ENCODE measurements around the gene ZNF628.
A peak's percentile ranks its signal among the peaks of the same experiment; 100 is the strongest.

ZNF628 gene

GRCh38 chr19:55525289-55526101 lies 49.1 kb downstream of the ZNF628 start (continued):
- TF ChIP-seq ZSCAN18 (tag by site-specific recombination; IDR thresholded peaks at IDR 0.05) = no peak
- TF ChIP-seq TRIM28 (IDR thresholded peaks at IDR 0.05; ENCODE audit: borderline replicate concordance, low read length) = no peak
- no peak for TF ChIP-seq ZNF473 (tag by site-specific recombination; IDR thresholded peaks at IDR 0.05)
- TF ChIP-seq EGR2 (tag by site-specific recombination; IDR thresholded peaks at IDR 0.05; ENCODE audit: low read depth) = peak; percentile 56
- TF ChIP-seq KLF10 (tag by site-specific recombination; IDR thresholded peaks at IDR 0.05) = no peak
- no peak for TF ChIP-seq SP2 (tag by site-specific recombination; IDR thresholded peaks at IDR 0.05)
- TF ChIP-seq ZNF202 (tag by site-specific recombination; IDR thresholded peaks at IDR 0.05; ENCODE audit: borderline replicate concordance) = no peak
- TF ChIP-seq ZFP37 (tag by site-specific recombination; IDR thresholded peaks at IDR 0.05) = no peak
- no peak for TF ChIP-seq ZNF837 (tag by site-specific recombination; IDR thresholded peaks at IDR 0.05)

- Histone ChIP-seq H3K4me1 (ENCODE audit: control insufficient read depth, insufficient read depth, low read length) (no peaks in the 10 kb centered on the region), H3K4me3 (ENCODE audit: low read depth, low read length) (no peak overlapping the region), H3K27ac (ENCODE audit: extremely low read depth, low read depth, low read length) (no peak overlapping the region), H3K9me3 (ENCODE audit: control insufficient read depth, insufficient read depth, low read depth, low read length) (no peaks in the 10 kb centered on the region), H3K36me3 (ENCODE audit: control insufficient read depth in 2 of 2, insufficient read depth in 1 of 2, low read length in 2 of 2) (no peaks in the 10 kb centered on the region)
- ChIA-PET CTCF (interaction anchor here (0.6 to 1.6 kb wide), 4 partner anchors 9 to 105 kb away, joined by 3 to 6 read pairs (median 4); partner anchors contain the start of gene ZNF865), POLR2A (interaction anchor here (0.6 to 1.9 kb wide), 5 partner anchors 12 to 86 kb away, joined by 3 to 10 read pairs (median 4); partner anchors contain the start of genes FIZ1, ZNF524 and ZNF865)
- TF ChIP-seq GLIS1 (tag by site-specific recombination; IDR thresholded peaks at IDR 0.05) = peak; percentile 72
- TF ChIP-seq ZNF777 (tag by site-specific recombination; IDR thresholded peaks at IDR 0.05; ENCODE audit: borderline replicate concordance) = peak; percentile 25; the same call in 1 of the 2 replicates
- peak; percentile 97 for TF ChIP-seq ZIC2 (tag by site-specific recombination; IDR thresholded peaks at IDR 0.05)
- TF ChIP-seq KLF17 (tag by site-specific recombination; IDR thresholded peaks at IDR 0.05) = peak; percentile 70
- peak; percentile 95 for TF ChIP-seq ZNF18 (tag by site-specific recombination; IDR thresholded peaks at IDR 0.05)
- TF ChIP-seq ZBTB20 (tag by site-specific recombination; IDR thresholded peaks at IDR 0.05) = peak; percentile 28; the same call in 1 of the 2 replicates
- TF ChIP-seq HIC1 (tag by site-specific recombination; IDR thresholded peaks at IDR 0.05) = peak; percentile 61
- TF ChIP-seq KLF1 (tag by site-specific recombination; IDR thresholded peaks at IDR 0.05) = peak; percentile 77
- peak; percentile 78 for TF ChIP-seq EGR2 (tag by site-specific recombination; IDR thresholded peaks at IDR 0.05; ENCODE audit: low read depth)
- TF ChIP-seq ZNF423 (tag by site-specific recombination; IDR thresholded peaks at IDR 0.05) = peak; percentile 85
- no peak for TF ChIP-seq HOXA7 (CRISPR knock-in tag; IDR thresholded peaks at IDR 0.05; ENCODE audit: borderline replicate concordance)
- no peak for TF ChIP-seq HOXC10 (CRISPR knock-in tag; IDR thresholded peaks at IDR 0.05)
- peak; percentile 72 for TF ChIP-seq ZFHX2 (tag by site-specific recombination; conservative IDR thresholded peaks at IDR 0.05)
- TF ChIP-seq ZBTB26 (tag by site-specific recombination; optimal IDR thresholded peaks at IDR 0.05) = peak; percentile 31
- no peak for TF ChIP-seq ZNF629 (tag by site-specific recombination; IDR thresholded peaks at IDR 0.05)
- TF ChIP-seq ZNF341 (tag by site-specific recombination; IDR thresholded peaks at IDR 0.05; ENCODE audit: low read depth) = no peak
- TF ChIP-seq ZNF2 (tag by site-specific recombination; IDR thresholded peaks at IDR 0.05) = peak; percentile 59; the same call in 1 of the 2 replicates
- TF ChIP-seq SP7 (tag by site-specific recombination; IDR thresholded peaks at IDR 0.05) = peak; percentile 66; the same call in 1 of the 2 replicates
- no peak for TF ChIP-seq SP2 (tag by site-specific recombination; IDR thresholded peaks at IDR 0.05)
- TF ChIP-seq HOXD13 (CRISPR knock-in tag; IDR thresholded peaks at IDR 0.05; ENCODE audit: borderline replicate concordance) = peak; percentile 78; the same call in 1 of the 2 replicates
Measured at GRCh38 chr19:55526216-55527196, 50.1 kb downstream of the ZNF628 start.

Measured in HEK293 (cell line).